HEK293T (cell line): ENCODE results near the gene PAX2.

Source experiments
- FOXM1 ChIP-seq: fragments of 450-650 bp; IDR thresholded peaks from 2 replicates; pipeline ENCODE4 v1.6.1; 2017; ENCODE audit warnings: mild to moderate bottlenecking, borderline replicate concordance
- SP1 ChIP-seq: fragments of 450-650 bp; IDR thresholded peaks from 2 replicates; pipeline ENCODE4 v1.6.1; 2017

DNA sequence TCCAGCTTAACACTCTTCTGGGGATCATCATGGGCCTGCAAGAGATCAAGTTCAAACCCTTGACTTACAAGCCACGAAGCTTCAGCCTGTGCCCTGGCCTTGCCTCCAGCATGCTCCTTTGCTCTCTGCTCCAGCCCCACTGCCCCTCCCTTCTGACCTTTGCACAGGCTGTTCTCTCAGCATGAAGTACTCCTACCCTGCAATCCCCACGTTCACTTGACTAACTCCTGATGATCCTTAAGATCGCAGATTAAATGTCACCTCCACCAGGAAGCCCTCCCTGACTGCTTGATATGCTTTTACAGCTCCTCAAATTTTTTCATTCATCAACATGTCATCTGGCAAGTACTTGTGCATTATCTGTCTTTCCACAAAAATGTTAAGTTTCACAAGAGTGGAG lies 91.9 kb downstream of the PAX2 start:
- TF ChIP-seq FOXM1 (no peak), SP1 (no peak)
